ENCODE measurements around the gene PRPH.
A peak's percentile ranks its signal among the peaks of the same experiment; 100 is the strongest.
"Not testable (repeated sequence)": the region's sequence is repeated elsewhere in the genome, so short reads cannot be mapped to it uniquely, and the experiment has no call there.

Gene PRPH

DNA sequence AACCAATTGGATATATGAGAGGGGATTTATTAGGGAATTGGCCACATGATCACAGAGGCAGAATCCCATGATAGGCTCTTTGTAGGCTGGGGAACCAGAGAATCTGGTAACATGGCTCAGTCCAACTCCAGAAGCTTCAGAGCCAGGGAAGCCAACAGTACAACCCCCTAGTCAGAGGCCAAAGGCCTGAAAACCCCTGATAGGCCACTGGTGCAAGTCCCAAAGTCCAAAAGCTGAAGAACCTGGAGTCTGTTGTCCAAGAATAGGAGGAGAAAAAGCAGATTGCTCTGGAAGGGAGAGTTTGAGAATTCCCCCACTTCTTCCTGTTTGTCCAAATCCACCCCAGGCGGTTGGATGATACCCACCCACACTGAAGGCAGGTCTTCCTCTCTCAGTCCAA is 19.9 kb downstream of the PRPH start:
- H3K4me3 ChIP-seq (replicated peaks in 1 of 2; ENCODE audit: low read depth in 2 of 2, low read length in 2 of 2): no peak overlapping the region
- DNase-seq (ENCODE audit: low read depth in 2 of 2): no peak
- TF ChIP-seq, protein P1, sequence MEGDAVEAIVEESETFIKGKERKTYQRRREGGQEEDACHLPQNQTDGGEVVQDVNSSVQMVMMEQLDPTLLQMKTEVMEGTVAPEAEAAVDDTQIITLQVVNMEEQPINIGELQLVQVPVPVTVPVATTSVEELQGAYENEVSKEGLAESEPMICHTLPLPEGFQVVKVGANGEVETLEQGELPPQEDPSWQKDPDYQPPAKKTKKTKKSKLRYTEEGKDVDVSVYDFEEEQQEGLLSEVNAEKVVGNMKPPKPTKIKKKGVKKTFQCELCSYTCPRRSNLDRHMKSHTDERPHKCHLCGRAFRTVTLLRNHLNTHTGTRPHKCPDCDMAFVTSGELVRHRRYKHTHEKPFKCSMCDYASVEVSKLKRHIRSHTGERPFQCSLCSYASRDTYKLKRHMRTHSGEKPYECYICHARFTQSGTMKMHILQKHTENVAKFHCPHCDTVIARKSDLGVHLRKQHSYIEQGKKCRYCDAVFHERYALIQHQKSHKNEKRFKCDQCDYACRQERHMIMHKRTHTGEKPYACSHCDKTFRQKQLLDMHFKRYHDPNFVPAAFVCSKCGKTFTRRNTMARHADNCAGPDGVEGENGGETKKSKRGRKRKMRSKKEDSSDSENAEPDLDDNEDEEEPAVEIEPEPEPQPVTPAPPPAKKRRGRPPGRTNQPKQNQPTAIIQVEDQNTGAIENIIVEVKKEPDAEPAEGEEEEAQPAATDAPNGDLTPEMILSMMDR (IDR thresholded peaks at IDR 0.05; ENCODE audit: low read depth, low read length): no peak

DNA sequence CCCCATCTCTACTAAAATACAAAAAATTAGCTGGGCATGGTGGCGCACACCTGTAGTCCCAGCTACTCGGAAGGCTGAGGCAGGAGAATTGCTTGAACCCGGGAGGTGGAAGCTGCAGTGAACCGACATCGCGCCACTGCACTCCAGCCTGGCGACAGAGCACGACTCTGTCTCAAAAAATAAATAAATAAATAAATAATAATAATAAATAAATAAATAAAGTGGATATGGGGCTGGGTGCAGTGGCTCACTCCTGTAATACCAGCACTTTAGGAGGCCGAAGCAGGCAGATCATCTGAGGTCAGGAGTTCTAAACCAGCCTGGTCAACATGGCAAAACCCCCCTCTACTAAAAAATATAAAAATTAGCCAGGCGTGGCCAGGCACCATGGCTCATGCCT is 22.2 kb downstream of the PRPH start:
- DNase-seq (ENCODE audit: low read depth in 2 of 2); H3K4me3 ChIP-seq (replicated peaks in 1 of 2; ENCODE audit: low read depth in 2 of 2, low read length in 2 of 2): not testable (repeated sequence)

DNA sequence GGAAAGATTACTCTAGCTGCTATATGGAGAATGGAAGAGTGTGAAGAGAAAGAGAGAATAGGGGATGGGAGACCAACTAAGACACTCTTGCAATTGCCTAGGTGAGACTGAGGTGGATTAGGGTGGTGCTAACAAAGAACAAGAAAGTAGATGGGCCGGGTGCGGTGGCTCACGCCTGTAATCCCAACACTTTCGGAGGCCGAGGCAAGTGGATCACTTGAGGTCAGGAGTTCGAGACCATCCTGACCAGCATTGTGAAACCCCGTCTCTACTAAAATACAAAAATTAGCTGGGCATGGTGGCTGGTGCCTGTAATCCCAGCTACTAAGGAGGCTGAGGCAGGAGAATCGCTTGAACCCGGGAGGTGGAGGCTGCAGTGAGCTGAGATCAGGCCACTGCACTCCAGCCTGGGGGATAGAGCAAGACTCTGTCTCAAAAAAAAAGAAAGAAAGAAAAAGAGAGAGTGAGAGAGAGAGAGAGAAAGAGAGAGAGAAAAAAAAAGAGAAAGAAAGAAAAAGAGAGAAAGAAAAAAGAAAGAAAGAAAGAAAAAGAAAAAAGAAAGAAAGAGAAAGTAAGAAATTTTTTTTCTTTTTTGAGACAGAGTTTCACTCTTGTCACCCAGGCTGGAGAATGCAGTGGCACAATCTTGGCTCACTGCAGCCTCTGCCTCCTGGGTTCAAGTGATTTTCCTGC is 25.6 kb downstream of the PRPH start:
- not testable (repeated sequence) for DNase-seq (ENCODE audit: low read depth in 2 of 2); H3K4me3 ChIP-seq (replicated peaks in 1 of 2; ENCODE audit: low read depth in 2 of 2, low read length in 2 of 2)

DNA sequence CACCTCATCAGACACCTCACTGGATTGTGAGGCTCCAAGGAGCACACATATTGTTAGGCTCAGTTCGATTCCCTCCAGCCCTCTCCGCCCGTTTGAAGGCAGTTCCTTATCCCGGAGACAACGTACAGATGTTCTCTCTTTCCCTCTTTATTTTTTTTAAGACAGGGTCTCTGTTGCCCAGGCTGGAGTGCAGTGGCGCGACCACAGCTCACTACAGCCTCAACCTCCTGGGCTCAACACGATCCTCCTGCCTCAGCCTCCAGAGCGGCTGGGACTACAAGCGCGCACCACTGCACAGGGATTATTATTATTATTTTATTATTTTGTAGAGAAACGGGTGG is 27.4 kb downstream of the PRPH start:
- H3K4me3 ChIP-seq (replicated peaks in 1 of 2; ENCODE audit: low read depth in 2 of 2, low read length in 2 of 2): peak overlapping the region; percentile 73 to 79
- DNase-seq (ENCODE audit: low read depth in 2 of 2): no peak
- TF ChIP-seq, protein P1 (IDR thresholded peaks at IDR 0.05; ENCODE audit: low read depth, low read length): no peak

DNA sequence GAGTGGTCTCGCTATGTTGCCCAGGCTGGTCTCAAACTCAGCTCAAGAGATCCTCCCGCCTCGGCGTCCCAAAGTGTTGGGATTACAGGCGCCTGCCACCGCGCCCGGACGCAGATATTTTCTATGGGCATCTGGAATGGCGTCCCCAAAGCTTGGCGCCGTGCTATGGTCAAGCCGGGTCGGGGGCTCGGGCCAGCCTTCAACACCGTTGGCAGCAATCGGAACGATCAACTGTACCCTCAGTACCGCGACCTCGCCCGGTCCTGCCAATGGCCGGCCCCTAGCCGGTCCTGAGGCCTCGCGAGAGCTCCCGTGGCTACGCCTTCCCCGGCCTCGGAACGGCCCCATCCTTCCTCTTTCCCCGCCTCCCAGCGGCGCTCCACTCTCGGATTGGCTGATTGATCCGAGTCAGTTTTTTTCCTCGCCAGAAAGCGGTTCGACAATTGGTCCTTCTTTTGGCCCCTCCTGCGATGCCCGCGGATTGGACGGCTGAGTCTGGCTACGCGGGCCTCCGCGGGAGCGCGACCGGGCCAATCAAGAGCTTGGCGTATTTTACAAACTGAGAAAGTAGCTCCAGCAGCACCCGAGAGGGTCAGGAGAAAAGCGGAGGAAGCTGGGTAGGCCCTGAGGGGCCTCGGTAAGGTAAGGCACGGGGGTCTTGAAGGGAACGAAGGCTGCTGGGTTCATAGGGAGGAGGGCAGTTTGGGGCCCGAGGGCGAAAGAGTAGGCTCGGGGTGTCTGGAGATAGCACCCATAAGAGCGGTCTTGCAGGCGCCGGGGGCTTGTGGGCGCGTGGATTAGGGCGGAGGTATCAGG is 28.0 kb downstream of the PRPH start, which contains the start of gene TROAP:
TSS of gene TROAP (plus strand) at position 548 of the 816 bp plus-strand sequence. CDS start 354 bp downstream, outside the sequence.
- TF ChIP-seq, protein P1 (IDR thresholded peaks at IDR 0.05; ENCODE audit: low read depth, low read length): no peak
- DNase-seq (ENCODE audit: low read depth in 2 of 2): peak; percentile 98 to 99
- H3K4me3 ChIP-seq (replicated peaks in 1 of 2; ENCODE audit: low read depth in 2 of 2, low read length in 2 of 2): peak within 1 kb of the TSS; percentile 73 to 79

DNA sequence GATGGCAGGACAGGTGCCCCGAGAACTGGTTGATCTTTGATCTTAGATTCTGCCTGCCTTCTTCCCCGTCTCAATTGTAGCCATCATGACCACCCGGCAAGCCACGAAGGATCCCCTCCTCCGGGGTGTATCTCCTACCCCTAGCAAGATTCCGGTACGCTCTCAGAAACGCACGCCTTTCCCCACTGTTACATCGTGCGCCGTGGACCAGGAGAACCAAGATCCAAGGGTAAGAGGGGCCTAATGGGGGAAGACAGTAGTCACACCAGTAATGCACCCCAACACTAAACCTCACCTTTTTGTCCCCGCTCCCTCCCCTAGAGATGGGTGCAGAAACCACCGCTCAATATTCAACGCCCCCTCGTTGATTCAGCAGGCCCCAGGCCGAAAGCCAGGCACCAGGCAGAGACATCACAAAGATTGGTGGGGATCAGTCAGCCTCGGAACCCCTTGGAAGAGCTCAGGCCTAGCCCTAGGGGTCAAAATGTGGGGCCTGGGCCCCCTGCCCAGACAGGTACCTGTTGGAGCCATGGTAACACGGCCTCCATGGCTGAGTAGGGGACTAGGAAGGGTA is 28.7 kb downstream of the PRPH start:
- H3K4me3 ChIP-seq (replicated peaks in 1 of 2; ENCODE audit: low read depth in 2 of 2, low read length in 2 of 2): peak overlapping the region; percentile 67 to 78
- DNase-seq (ENCODE audit: low read depth in 2 of 2): no peak
- TF ChIP-seq, protein P1 (IDR thresholded peaks at IDR 0.05; ENCODE audit: low read depth, low read length): no peak

DNA sequence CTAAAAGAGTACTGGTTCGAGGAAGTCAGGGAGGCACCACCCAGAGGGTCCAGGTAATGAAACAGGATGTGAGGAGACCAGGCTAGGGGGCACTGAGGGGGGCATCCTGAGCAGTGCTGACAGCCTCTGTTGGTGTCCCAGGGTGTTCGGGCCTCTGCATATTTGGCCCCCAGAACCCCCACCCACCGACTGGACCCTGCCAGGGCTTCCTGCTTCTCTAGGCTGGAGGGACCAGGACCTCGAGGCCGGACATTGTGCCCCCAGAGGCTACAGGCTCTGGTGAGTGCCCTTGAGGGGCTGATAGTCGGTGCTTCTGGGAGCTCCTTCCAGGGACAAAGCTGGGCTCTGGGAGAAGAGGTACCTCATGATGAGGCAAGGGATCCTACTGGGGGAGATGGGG is 30.7 kb downstream of the PRPH start:
- DNase-seq (ENCODE audit: low read depth in 2 of 2): no peak
- TF ChIP-seq, protein P1 (IDR thresholded peaks at IDR 0.05; ENCODE audit: low read depth, low read length): no peak
- H3K4me3 ChIP-seq (replicated peaks in 1 of 2; ENCODE audit: low read depth in 2 of 2, low read length in 2 of 2): no peak overlapping the region
